ENCODE results near the gene C9orf153.

C9orf153 gene

DNA sequence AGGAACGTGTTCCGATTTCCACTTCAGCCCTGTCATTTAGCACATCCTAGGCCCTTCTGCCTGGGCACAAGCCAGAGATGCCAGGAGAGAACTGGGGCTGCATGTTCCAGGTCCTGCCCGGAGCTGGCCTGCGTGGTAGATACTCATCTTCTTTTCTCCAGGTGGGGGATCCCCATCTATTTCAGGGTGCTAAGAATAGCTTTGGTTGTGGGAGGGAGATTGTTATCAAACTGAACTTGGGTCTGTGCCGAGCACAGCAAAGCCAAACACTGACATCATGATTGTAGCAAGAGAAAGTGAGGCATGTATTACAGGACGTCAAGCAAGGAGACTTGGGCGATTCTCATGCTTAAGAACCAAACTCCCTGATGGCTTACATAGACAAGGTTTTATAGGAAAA lies 18.2 kb downstream of the C9orf153 start:
- DNase-seq (ENCODE audit: extremely low spot score) = no peak
- ChIA-PET CTCF (interaction anchor here (0.8 to 3.6 kb wide), 3 partner anchors 16 to 39 kb away, joined by 3 to 22 read pairs (median 4); no protein-coding TSS in a partner anchor), POLR2A (no interaction called here)
- TF ChIP-seq, protein P1, sequence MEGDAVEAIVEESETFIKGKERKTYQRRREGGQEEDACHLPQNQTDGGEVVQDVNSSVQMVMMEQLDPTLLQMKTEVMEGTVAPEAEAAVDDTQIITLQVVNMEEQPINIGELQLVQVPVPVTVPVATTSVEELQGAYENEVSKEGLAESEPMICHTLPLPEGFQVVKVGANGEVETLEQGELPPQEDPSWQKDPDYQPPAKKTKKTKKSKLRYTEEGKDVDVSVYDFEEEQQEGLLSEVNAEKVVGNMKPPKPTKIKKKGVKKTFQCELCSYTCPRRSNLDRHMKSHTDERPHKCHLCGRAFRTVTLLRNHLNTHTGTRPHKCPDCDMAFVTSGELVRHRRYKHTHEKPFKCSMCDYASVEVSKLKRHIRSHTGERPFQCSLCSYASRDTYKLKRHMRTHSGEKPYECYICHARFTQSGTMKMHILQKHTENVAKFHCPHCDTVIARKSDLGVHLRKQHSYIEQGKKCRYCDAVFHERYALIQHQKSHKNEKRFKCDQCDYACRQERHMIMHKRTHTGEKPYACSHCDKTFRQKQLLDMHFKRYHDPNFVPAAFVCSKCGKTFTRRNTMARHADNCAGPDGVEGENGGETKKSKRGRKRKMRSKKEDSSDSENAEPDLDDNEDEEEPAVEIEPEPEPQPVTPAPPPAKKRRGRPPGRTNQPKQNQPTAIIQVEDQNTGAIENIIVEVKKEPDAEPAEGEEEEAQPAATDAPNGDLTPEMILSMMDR (IDR thresholded peaks at IDR 0.05; ENCODE audit: control extremely low read depth, extremely low read depth, low read depth, missing control alignments) = no peak

DNA sequence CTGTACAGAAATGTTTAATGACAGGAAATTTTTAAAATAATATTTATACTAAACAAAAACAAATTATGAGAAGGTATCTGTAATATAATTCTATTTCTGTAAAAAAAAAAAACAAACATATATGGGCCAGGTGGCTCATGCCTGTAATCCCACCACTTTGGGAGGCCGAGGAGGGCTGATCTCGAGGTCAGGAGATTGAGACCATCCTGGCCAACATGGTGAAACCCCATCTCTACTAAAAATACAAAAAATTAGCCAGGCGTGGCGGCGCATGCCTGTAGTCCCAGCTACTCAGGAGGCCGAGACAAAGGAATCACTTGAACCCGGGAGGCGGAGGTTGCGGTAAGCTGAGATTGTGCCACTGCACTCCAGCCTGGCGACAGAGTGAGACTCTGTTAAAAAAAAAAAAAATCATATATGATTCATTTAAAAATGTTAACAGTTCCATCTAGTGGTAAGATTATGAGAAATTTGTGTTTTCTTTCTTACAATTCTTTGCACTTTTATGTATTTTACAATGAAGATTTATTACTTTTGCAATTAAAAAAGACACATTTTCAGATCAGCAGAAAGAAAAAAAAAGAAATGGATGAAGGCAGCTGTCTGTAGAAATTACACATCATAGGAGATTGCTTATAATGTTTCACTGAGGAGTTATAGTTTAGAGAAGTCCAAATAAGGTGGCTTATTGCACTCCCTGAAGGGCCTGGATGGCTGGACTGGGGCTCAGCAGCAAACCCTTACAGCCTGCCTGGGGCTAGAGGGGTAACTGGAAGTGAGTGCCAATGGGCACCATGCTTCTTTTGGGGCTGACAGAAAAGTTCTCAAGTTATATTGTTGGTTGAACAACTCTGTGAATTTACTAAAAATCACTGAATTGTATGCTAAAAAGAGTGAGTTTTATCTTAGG lies 20.3 kb downstream of the C9orf153 start:
- POLR2A ChIA-PET = no interaction called here
- CTCF ChIA-PET = interaction anchor here (1.0 to 3.6 kb wide), 6 partner anchors 10 to 39 kb away, joined by 3 to 22 read pairs (median 4); no protein-coding TSS in a partner anchor
- TF ChIP-seq, protein P1 (IDR thresholded peaks at IDR 0.05; ENCODE audit: control extremely low read depth, extremely low read depth, low read depth, missing control alignments) = no peak
- DNase-seq (ENCODE audit: extremely low spot score) = no peak

DNA sequence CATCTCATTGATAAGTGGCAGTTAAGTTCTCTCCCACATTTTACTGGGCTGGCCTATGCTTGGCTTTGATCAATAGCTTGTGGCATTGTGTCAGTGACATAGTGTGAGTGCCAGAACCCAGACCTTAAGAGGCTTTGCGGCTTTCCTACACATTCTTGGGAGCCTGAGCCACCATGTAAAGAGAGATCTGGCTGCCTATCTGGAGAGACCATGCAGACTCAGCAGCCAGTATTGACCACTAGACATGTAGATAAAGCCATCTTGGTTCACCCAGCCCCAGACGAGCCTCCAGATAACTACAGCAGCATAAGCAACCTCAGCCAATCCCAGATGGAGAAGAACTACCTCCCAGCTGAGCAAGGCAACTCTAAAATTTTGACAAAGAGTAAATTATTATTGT lies 28.6 kb downstream of the C9orf153 start:
- DNase-seq (ENCODE audit: extremely low spot score) = no peak
- ChIA-PET CTCF (no interaction called here), POLR2A (no interaction called here)
- TF ChIP-seq, protein P1 (IDR thresholded peaks at IDR 0.05; ENCODE audit: control extremely low read depth, extremely low read depth, low read depth, missing control alignments) = no peak

DNA sequence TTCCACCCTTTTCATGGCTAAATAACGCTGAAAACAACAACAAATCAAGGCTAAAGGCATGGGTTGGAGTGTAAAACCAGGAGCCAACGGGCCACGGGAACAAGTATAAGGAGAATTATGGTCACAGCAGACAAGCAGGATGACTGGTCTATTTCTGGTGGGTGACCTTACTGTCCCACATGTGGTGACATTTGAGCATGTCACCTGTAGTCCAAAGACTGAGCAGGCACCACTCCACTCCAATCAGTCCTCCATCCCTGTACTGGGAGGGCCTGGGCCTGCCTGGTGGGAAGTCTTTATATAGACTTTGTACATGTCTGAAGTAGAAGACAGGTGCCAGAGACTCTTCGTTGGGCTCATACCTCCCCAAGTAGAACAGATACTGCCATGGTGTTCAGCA lies 36.8 kb downstream of the C9orf153 start:
- TF ChIP-seq, protein P1 (IDR thresholded peaks at IDR 0.05; ENCODE audit: control extremely low read depth, extremely low read depth, low read depth, missing control alignments) = no peak
- DNase-seq (ENCODE audit: extremely low spot score) = no peak
- POLR2A ChIA-PET = no interaction called here
- CTCF ChIA-PET = interaction anchor here (1.1 to 5.0 kb wide), 2 partner anchors 18 to 20 kb away, joined by 3 to 19 read pairs; no protein-coding TSS in a partner anchor

DNA sequence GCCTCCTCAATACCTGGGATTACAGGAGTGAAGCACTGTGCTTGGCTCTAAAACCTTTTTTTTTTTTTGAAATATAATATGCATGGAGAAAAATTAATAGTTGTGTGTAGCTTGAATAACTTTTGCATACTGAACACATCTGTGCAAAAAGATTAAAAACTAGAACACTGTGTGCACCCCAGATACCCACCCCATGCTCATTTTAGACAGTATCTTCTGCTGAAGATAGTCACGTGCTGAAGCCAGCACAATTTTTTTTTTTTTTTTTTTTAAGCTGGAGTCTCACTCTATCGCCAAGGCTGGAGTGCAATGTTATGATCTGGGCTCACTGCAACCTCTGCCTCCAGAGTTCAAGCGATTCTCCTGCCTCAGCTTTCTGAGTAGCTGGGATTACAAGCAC lies 39.9 kb downstream of the C9orf153 start:
- TF ChIP-seq, protein P1 (IDR thresholded peaks at IDR 0.05; ENCODE audit: control extremely low read depth, extremely low read depth, low read depth, missing control alignments) = no peak
- ChIA-PET POLR2A (interaction anchor here (0.6 kb wide), 1 partner anchor 145 kb away, joined by 5 read pairs; no protein-coding TSS in a partner anchor), CTCF (interaction anchor here (4.0 to 5.0 kb wide), 2 partner anchors 17 to 18 kb away, joined by 19 to 29 read pairs; no protein-coding TSS in a partner anchor)
- DNase-seq (ENCODE audit: extremely low spot score) = no peak

DNA sequence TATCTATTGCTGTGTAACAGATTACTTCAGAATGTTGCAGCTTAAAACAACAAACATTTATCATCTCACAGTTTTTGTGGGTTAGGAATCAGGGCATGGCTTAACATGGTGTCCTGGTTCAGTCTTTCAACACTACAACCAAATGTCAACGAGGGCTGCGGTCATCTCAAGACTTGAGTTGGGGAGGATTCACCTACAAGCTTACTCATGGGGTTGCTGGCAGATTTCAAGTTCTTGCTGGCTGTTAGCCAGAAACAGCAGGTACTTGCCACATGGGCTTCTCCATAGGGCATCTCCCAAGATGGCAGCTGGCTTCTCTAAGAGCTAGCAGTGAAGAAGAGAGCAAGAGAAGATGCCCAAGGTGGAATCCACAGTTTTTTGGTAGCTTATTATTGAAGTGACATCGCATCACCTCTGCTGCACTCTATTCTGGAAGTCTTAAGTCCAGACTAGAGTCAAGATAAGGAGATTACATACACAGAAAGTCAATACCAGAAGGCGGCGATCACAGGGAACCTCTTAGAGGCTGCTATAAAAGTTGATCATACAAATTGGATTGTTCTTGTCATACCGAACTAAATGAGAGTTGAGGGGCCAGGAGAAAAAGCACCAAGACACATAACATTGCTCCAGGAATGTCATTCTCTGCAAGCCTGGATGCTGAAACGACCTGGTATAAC lies 42.2 kb downstream of the C9orf153 start:
- TF ChIP-seq, protein P1 (IDR thresholded peaks at IDR 0.05; ENCODE audit: control extremely low read depth, extremely low read depth, low read depth, missing control alignments) = no peak
- no peak for DNase-seq (ENCODE audit: extremely low spot score)
- ChIA-PET CTCF (interaction anchor here (0.9 to 4.0 kb wide), 2 partner anchors 9 to 15 kb away, joined by 4 to 29 read pairs; no protein-coding TSS in a partner anchor), POLR2A (interaction anchor here (0.6 kb wide), 1 partner anchor 1078 kb away, joined by 3 read pairs; no protein-coding TSS in a partner anchor)
